GM12873 (cell line): ENCODE measurements around the gene TEX35.

Source experiments
- CTCF ChIP-seq: IDR thresholded peaks from 2 replicates; pipeline ENCODE4 v1.5.1; 2012; ENCODE audit warnings: low read depth, mild to moderate bottlenecking, moderate library complexity, low read length, control low read depth; ENCODE audit not compliant: insufficient read depth; ENCODE audit errors: missing control alignments

The TEX35 gene

GRCh38 chr1:178542554-178543289, 29.8 kb downstream of the TEX35 start:
- TF ChIP-seq CTCF, result peak; percentile 93

DNA sequence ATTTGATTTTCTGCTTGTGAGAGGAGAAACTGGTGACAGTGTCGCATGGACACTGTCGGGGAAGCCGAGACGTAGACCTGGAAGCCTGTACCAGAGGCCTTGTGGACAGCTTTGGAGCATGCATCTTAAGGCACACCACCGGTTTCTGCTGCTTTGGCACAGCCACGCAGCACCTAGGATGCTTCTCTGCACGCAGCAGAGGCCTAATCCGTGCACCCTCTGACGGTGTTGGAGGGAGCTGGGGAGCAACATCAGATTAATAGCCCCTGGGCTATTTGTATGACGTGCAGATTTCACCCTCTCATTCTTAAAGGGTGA, 30.3 kb downstream of the TEX35 start:
- TF ChIP-seq CTCF, result no peak

- no peak for TF ChIP-seq CTCF
These were observed 31.6 kb downstream of the TEX35 start for GRCh38 chr1:178544531-178544930.

DNA sequence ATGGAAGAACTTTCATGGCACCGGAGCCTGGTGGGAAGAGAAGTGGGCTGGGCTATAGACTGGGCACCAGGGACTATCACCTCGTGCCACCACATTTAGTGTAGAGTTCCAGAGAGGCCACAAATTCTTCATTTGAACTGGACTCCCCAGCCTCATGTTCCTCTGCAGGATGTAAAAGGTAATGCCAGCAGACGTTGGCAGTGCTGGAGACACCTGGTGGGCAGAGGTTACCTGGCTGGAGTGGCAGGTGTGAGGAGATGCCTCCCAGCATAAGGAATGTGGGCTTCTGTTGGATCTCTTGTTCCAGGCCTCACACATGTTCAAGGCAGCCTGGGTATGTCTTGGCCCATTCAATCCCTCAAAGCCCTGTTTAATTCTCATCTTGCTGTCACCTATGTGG, 35.2 kb downstream of the TEX35 start:
- peak; percentile 10 for TF ChIP-seq CTCF

- no peak for TF ChIP-seq CTCF
These were observed 38.4 kb downstream of the TEX35 start for GRCh38 chr1:178551307-178551706.

- TF ChIP-seq CTCF, result no peak
These were observed 39.0 kb downstream of the TEX35 start for GRCh38 chr1:178551940-178552339.

GRCh38 chr1:178552856-178553255, 39.9 kb downstream of the TEX35 start:
- no peak for TF ChIP-seq CTCF
